Smooth muscle cell (in vitro differentiated cells): Measurements from ENCODE around the gene KCNA2. TPM values are rescaled to one million over a fixed set of nuclear protein-coding genes. Genes with fewer than 3 reads are reported as not detected.

ENCODE experiments used
- DNase-seq: peaks from one replicate; lab custom pipeline; 2025; ENCODE audit not compliant: unreplicated experiment; lab: John Stamatoyannopoulos, UW
- H2AFZ ChIP-seq: fragments of 200-600 bp; sonication (generic); 2 replicates; pipeline ENCODE4 v1.6.0; 2016; ENCODE audit warnings: antibody characterized with exemption, low read depth, mild to moderate bottlenecking
- H3F3A ChIP-seq: fragments of 200-600 bp; sonication (generic); 2 replicates; pipeline ENCODE4 v1.6.0; 2017; ENCODE audit warnings: antibody characterized with exemption, low read depth
- H3K27ac ChIP-seq: fragments of 200-600 bp; sonication (generic); 2 replicates; pipeline ENCODE4 v1.5.1; 2016; ENCODE audit warnings: low read depth, mild to moderate bottlenecking
- H3K27me3 ChIP-seq: fragments of 200-600 bp; sonication (generic); 2 replicates; pipeline ENCODE4 v1.6.1; 2016; ENCODE audit warnings: low read depth, mild to moderate bottlenecking
- H3K36me3 ChIP-seq: fragments of 200-600 bp; sonication (generic); 2 replicates; pipeline ENCODE4 v1.5.1; 2016; ENCODE audit warnings: low read depth
- H3K4me1 ChIP-seq: fragments of 200-600 bp; sonication (generic); 2 replicates; pipeline ENCODE4 v1.5.1; 2016; ENCODE audit warnings: low read depth
- H3K4me2 ChIP-seq: fragments of 200-600 bp; sonication (generic); 2 replicates; pipeline ENCODE4 v1.6.0; 2016; ENCODE audit warnings: mild to moderate bottlenecking
- H3K4me3 ChIP-seq: fragments of 200-600 bp; sonication (generic); 2 replicates; pipeline ENCODE4 v1.5.1; 2016; ENCODE audit warnings: mild to moderate bottlenecking
- H3K79me2 ChIP-seq: fragments of 200-600 bp; sonication (generic); 2 replicates; pipeline ENCODE4 v1.6.0; 2016; ENCODE audit warnings: low read depth, mild to moderate bottlenecking
- H3K9ac ChIP-seq: fragments of 200-600 bp; sonication (generic); 2 replicates; pipeline ENCODE4 v1.6.0; 2016; ENCODE audit warnings: low read depth
- H3K9me3 ChIP-seq: fragments of 200-600 bp; sonication (generic); replicated peaks from 2 replicates; pipeline ENCODE4 v1.5.1; 2016; ENCODE audit warnings: low read depth
- H4K20me1 ChIP-seq: fragments of 200-600 bp; sonication (generic); 2 replicates; pipeline ENCODE4 v1.6.0; 2016; ENCODE audit warnings: low read depth
- WGBS: methylation state at CpG from one replicate; pipeline ENCODE4 v1.1.7; 2016; ENCODE audit warnings: low lambda C conversion rate; 5-methylcytosine and 5-hydroxymethylcytosine counted together
- polyA plus RNA-seq: library from polyadenylated mRNA; unstranded; fragments of >200 nt; fragmentation: Nextera tagmentation; extraction: Ambion mirVana; gene quantifications from 2 replicates; pipeline ENCODE4 v1.2.1, GENCODE V29; 2016
- total RNA-seq: library from RNA; depleted of rRNA; stranded (reverse); fragments of >200 nt; gene quantifications from 2 replicates; pipeline ENCODE4 v1.2.3, GENCODE V29; 2014
- TF ChIP-seq, protein P1 (sequence below): fragments of 200-600 bp; sonication (generic); IDR thresholded peaks from 2 replicates; pipeline ENCODE4 v1.5.1; 2017; ENCODE audit warnings: borderline replicate concordance, mild to moderate bottlenecking, antibody characterized with exemption; ENCODE audit not compliant: insufficient read depth, poor library complexity, severe bottlenecking

The KCNA2 gene
- total and polyA plus RNA-seq, 2 experiments from 2014 or later = 0.16 to 0.81 TPM

DNA sequence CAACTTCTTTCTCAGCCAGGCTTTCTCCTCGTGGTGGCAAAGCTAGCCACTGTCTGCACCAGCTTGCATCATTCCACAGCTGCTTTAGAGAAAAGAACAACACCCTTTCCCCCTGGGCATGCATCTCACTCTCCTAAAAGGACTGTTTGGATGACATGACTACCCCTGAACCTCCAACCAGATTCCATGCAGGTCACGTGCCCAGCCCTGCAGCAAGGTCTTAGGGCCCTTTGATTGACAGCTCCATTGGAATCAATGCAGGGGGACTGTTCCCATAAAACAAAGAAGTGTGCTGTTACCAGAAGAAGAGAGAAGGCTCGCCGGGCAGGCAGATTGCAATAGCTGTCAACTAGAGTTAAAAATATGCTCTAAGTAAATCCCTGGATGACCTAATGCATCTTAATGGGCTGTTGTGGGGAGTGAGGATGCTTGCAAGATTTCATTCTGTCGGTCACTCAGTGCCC, 24.4 kb downstream of the KCNA2 start:
- no peak overlapping the region for H3K9ac ChIP-seq
- TF ChIP-seq, protein P1, sequence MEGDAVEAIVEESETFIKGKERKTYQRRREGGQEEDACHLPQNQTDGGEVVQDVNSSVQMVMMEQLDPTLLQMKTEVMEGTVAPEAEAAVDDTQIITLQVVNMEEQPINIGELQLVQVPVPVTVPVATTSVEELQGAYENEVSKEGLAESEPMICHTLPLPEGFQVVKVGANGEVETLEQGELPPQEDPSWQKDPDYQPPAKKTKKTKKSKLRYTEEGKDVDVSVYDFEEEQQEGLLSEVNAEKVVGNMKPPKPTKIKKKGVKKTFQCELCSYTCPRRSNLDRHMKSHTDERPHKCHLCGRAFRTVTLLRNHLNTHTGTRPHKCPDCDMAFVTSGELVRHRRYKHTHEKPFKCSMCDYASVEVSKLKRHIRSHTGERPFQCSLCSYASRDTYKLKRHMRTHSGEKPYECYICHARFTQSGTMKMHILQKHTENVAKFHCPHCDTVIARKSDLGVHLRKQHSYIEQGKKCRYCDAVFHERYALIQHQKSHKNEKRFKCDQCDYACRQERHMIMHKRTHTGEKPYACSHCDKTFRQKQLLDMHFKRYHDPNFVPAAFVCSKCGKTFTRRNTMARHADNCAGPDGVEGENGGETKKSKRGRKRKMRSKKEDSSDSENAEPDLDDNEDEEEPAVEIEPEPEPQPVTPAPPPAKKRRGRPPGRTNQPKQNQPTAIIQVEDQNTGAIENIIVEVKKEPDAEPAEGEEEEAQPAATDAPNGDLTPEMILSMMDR = no peak
- no peak overlapping the region for H3K27ac ChIP-seq
- H3K9me3 ChIP-seq = no peaks in the 10 kb centered on the region
- no peaks in the 10 kb centered on the region for H3F3A ChIP-seq
- H4K20me1 ChIP-seq = no peaks in the 10 kb centered on the region
- H3K36me3 ChIP-seq = no peaks in the 10 kb centered on the region
- H3K79me2 ChIP-seq = no peaks in the 10 kb centered on the region
- H3K4me2 ChIP-seq = no peak overlapping the region
- H3K27me3 ChIP-seq = peaks cover 3% of the 10 kb centered on the region
- H3K4me1 ChIP-seq = no peaks in the 10 kb centered on the region
- WGBS = 26% methylated on average over 5 of the region's 5 CpGs
- H3K4me3 ChIP-seq = no peak overlapping the region
- H2AFZ ChIP-seq = no peak overlapping the region
- DNase-seq = no peak

DNA sequence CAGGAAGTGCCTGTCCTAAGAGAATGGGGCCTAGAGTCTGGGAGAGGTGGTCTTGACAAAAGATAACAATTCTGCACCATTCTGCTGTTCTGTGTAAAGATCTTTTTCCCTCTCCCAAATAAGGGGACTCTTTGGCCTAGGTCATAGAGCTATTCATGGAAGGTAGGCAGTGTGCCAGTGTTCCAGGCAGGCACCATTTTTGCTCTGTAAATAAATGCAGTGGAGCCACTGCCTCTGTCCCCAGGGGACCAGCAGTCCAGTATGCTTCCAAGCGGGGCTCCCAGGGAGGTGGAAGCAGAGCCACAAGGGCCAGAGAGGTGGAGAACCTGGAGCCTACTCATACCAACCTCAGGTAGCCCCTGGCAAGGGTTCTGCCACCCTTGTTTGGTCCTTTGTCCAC, 25.9 kb downstream of the KCNA2 start:
- Histone ChIP-seq H3K9ac (no peak overlapping the region), H3F3A (no peaks in the 10 kb centered on the region), H3K4me3 (no peak overlapping the region), H3K27me3 (no peaks in the 10 kb centered on the region), H3K4me1 (no peaks in the 10 kb centered on the region), H3K27ac (no peak overlapping the region), H2AFZ (no peak overlapping the region), H3K4me2 (no peak overlapping the region), H3K79me2 (no peaks in the 10 kb centered on the region), H3K9me3 (no peaks in the 10 kb centered on the region), H4K20me1 (no peaks in the 10 kb centered on the region), H3K36me3 (no peaks in the 10 kb centered on the region)
- TF ChIP-seq, protein P1 = no peak
- WGBS = 82% methylated on average over 1 of the region's 1 CpG
- no peak for DNase-seq

DNA sequence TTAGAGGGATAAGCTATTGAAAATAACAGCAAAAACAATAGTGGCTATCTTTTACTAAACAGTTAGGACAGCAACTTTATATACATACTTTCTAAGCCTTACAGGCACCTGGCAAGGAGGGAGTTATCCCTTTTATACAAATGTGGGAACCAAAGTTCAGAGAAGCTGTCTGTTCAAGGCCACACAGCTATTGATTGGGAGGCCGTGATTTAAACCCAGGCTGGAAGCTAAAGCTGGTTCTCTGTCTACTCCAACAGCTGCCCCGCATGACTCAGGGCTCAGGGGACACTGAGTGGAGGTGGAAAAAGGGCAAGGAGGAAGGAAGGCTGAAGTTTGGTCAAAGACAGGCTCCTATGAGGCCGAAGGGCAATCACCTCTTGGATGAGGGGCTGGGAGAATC, 26.7 kb downstream of the KCNA2 start:
- Histone ChIP-seq H3K4me3 (no peak overlapping the region), H2AFZ (no peak overlapping the region), H3K9ac (no peak overlapping the region), H3K79me2 (no peaks in the 10 kb centered on the region), H3K4me2 (no peak overlapping the region), H3K27me3 (no peaks in the 10 kb centered on the region), H3K36me3 (no peaks in the 10 kb centered on the region), H3K4me1 (no peaks in the 10 kb centered on the region), H3K9me3 (no peaks in the 10 kb centered on the region), H4K20me1 (no peaks in the 10 kb centered on the region), H3F3A (no peaks in the 10 kb centered on the region), H3K27ac (no peak overlapping the region)
- 93% methylated on average over 3 of the region's 3 CpGs for WGBS
- TF ChIP-seq, protein P1 = no peak
- DNase-seq = no peak

DNA sequence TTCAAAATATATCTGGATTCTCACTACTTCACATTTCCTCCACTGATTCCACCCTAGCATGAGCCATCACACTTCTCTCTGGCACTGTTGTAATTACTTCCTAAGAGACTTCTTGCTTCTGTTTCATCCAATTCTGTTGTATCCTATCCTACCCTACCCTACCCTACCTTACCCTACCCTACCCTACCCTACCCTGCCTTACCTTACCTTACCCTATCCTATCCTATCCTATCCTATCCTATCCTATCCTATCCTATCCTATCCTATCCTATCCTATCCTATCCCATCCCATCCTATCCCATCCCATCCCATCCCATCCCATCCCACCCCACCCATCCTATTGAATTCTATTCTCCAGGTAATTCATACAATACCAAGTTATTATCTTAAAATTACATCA, 29.7 kb downstream of the KCNA2 start:
- H3K4me2 ChIP-seq = no peak overlapping the region
- DNase-seq = no peak
- no peaks in the 10 kb centered on the region for H3K79me2 ChIP-seq
- H3K36me3 ChIP-seq = no peaks in the 10 kb centered on the region
- TF ChIP-seq, protein P1 = no peak
- H2AFZ ChIP-seq = no peak overlapping the region
- H3F3A ChIP-seq = no peaks in the 10 kb centered on the region
- no peak overlapping the region for H3K27ac ChIP-seq
- H3K27me3 ChIP-seq = no peaks in the 10 kb centered on the region
- no peaks in the 10 kb centered on the region for H3K4me1 ChIP-seq
- H4K20me1 ChIP-seq = no peaks in the 10 kb centered on the region
- no peaks in the 10 kb centered on the region for H3K9me3 ChIP-seq
- H3K9ac ChIP-seq = no peak overlapping the region
- no peak overlapping the region for H3K4me3 ChIP-seq
